NCI-H2081 treated with DMSO at 0.1 percent for 48 hours (cell line): ENCODE data around the gene PTGER3.
"Not testable (repeated sequence)": the region's sequence is repeated elsewhere in the genome, so short reads cannot be mapped to it uniquely, and the experiment has no call there.

ENCODE experiments used
- DNase-seq: peaks from one replicate; lab custom pipeline; 2025; lab: John Stamatoyannopoulos, UW

The PTGER3 gene

GRCh38 chr1:71002709-71003475, 44.7 kb downstream of the PTGER3 start:
- no peak for DNase-seq

GRCh38 chr1:71001624-71002023, 46.0 kb downstream of the PTGER3 start:
- DNase-seq, result no peak

- no peak for DNase-seq
Observed at GRCh38 chr1:70997793-70998192, 49.8 kb downstream of the PTGER3 start.

GRCh38 chr1:70994753-70995268, 52.8 kb downstream of the PTGER3 start:
- DNase-seq, result no peak

DNA sequence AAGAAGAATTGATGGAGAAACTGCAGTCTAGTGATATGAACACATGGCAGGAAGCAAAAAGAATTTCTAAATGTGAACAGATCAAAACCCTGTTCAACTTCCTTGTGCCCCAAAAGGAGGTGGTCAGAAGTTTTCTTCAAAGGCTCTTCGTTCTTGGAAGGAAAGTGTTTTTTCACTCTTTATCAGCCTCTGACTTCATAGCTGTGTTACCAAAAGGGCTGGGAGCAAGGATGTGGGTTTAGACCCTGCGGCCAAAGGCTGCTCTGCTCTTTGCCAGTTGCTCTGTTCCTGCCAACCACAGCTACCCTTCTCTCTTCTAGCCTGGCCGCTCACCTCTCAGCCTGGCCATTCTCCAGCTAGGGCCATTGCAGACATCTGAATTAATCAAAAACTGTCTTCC, 53.8 kb downstream of the PTGER3 start:
- DNase-seq, result no peak

DNA sequence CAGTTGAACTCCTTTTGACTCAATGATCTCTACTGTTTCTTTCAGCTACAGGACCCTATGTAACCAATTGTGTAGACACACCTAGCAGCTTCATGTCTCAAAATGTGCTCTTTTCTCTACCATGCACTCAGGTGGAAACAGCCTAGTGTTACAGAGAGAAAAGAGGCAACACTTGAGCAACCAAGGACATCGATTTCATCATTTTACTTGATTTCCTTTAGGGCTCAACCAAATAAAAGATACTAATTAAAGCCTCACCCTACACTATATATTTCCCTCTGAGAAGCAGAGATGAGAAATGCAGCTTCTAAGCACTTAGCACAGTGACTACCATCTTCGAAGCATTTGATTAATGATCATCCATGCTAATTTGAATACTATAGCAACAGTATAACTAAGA, 55.1 kb downstream of the PTGER3 start:
- DNase-seq, result no peak

GRCh38 chr1:70990469-70991253, 57.0 kb downstream of the PTGER3 start:
- peak; percentile 68 for DNase-seq

DNA sequence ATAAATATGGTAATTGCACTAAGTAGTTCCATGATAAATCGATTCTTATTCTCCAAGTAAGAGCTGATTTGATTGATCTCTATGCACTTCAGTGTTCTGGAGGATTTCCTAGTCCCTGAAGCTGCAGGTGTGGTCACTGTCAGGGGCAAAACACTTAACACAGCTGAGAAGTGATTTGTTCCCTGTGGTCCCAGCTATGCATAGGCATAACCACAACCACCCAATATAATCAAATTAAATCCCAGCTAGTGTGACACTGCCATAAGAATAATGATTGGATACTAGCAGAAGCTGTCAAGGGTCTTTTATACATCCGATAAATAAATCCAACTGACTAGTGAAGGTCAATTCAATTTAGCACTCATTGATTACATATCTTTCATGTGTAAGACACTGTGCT, 60.1 kb downstream of the PTGER3 start:
- no peak for DNase-seq

GRCh38 chr1:70985776-70986225, 61.8 kb downstream of the PTGER3 start:
- DNase-seq, result not testable (repeated sequence)

- not testable (repeated sequence) for DNase-seq
Observed at GRCh38 chr1:70985278-70985677, 62.3 kb downstream of the PTGER3 start.

DNA sequence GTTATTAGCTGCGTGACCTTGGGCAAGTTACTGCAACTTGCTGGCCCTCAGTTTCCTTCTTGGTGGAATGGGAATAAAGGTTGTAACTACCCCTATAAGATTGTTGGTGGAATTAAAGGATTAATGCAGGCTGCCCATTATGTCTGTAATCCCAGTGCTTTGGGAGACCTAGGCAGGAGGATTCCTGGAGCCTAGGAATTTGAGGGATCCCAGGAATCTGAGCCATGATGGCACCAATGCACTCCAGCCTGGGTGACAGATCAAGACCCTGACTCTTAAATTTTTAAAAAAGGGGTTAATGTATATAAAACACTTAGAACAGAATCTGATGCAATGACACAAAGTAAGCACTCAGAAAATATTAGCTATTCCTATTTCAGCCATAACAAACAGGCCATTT, 67.3 kb downstream of the PTGER3 start:
- DNase-seq, result no peak

- DNase-seq, result no peak
Observed at GRCh38 chr1:70979881-70980280, 67.7 kb downstream of the PTGER3 start.

GRCh38 chr1:70979313-70979712, 68.3 kb downstream of the PTGER3 start:
- no peak for DNase-seq

DNA sequence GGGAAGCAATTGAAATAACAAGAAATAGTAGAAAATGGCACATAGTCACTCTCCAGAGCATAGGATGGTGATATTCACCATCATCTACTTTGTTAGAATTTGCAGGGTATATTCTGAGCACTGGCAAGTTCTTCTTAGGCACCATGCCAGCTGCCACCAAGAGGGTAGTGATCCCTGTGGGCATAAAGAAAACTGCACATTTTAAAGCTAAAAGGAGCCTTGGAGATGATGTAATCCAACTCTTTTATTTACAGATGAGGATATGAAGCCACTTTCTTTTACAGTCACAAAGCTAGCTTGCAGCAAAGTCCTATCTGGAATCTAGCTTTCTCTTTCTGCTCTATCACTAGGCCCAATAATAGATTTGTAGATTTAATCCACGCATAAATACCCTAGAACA, 69.0 kb downstream of the PTGER3 start:
- no peak for DNase-seq

DNA sequence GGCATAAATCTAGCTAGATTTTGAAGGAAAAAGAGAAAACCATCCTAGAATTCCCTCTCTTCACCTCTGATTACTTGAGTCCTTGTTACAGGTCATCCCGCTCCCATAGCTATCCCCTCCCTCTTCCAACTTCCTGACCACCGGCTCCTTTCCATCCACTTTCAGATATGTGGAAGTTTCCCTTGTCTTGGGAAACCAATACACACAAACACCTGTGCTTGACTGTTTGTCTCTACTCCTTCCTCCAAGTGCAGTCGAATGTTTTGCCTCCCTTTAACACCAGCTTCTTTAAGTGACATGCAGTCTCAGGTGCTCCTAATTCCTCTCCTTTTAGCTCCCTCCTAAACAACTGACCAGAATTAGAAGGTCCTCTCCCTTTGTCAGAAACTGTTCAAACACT, 70.0 kb downstream of the PTGER3 start:
- DNase-seq, result no peak

- no peak for DNase-seq
Observed at GRCh38 chr1:70977041-70977440, 70.6 kb downstream of the PTGER3 start.

GRCh38 chr1:70973754-70974153, 73.9 kb downstream of the PTGER3 start:
- DNase-seq, result no peak

- no peak for DNase-seq
Observed at GRCh38 chr1:70970407-70970806, 77.2 kb downstream of the PTGER3 start.

GRCh38 chr1:70966018-70966638, 81.5 kb downstream of the PTGER3 start:
- no peak for DNase-seq

GRCh38 chr1:70963374-70963773, 84.2 kb downstream of the PTGER3 start:
- no peak for DNase-seq

GRCh38 chr1:70961374-70961975, 86.1 kb downstream of the PTGER3 start:
- no peak for DNase-seq

GRCh38 chr1:70948396-70949017, 99.1 kb downstream of the PTGER3 start:
- DNase-seq, result no peak
